SJSA1 (cell line): Measurements from ENCODE around the gene CTCFL. TPM values are rescaled to one million over a fixed set of nuclear protein-coding genes. Genes with fewer than 3 reads are reported as not detected.

Experiments
- DNase-seq, 2 experiments: peaks; one replicate each; pipeline ENCODE4 v3.0.0-alpha.2; 2015 to 2020; ENCODE audit warnings: low spot score in 2 of 2, low read depth in 1 of 2
- H3K27ac ChIP-seq: fragments of 250-450 bp; sonication (Bioruptor Pico); 2 replicates; pipeline ENCODE4 v1.5.1; 2020; ENCODE audit warnings: mild to moderate bottlenecking, moderate library complexity
- H3K27me3 ChIP-seq: fragments of 250-450 bp; sonication (Bioruptor Pico); replicated peaks from 2 replicates; pipeline ENCODE4 v1.5.1; 2020; ENCODE audit warnings: mild to moderate bottlenecking, moderate library complexity
- H3K36me3 ChIP-seq: fragments of 250-450 bp; sonication (Bioruptor Pico); 2 replicates; pipeline ENCODE4 v1.5.1; 2020; ENCODE audit warnings: mild to moderate bottlenecking
- H3K4me1 ChIP-seq: fragments of 250-450 bp; sonication (Bioruptor Pico); replicated peaks from 2 replicates; pipeline ENCODE4 v1.6.1; 2021; ENCODE audit warnings: mild to moderate bottlenecking
- H3K4me3 ChIP-seq: fragments of 250-450 bp; sonication (Bioruptor Pico); 2 replicates; pipeline ENCODE4 v1.5.1; 2020; ENCODE audit warnings: mild to moderate bottlenecking
- H3K9me3 ChIP-seq: fragments of 250-450 bp; sonication (Bioruptor Pico); replicated peaks from 2 replicates; pipeline ENCODE4 v1.5.1; 2020; ENCODE audit warnings: mild to moderate bottlenecking
- total RNA-seq: library from RNA; depleted of rRNA; stranded (reverse); fragments of >200 nt; shearing (Covaris generic); gene quantifications from 2 replicates; pipeline ENCODE4 v1.2.3, GENCODE V29; 2014

CTCFL gene
- total RNA-seq, 1 experiment from 2014 or later: not detected

- Histone ChIP-seq H3K27ac (no peak overlapping the region), H3K4me3 (no peak overlapping the region), H3K36me3 (no peaks in the 10 kb centered on the region), H3K4me1 (no peaks in the 10 kb centered on the region), H3K27me3 (no peaks in the 10 kb centered on the region), H3K9me3 (no peaks in the 10 kb centered on the region; the same call in none of the 2 replicates)
- DNase-seq: no peak
These were observed 64.0 kb downstream of the CTCFL start for GRCh38 chr20:57460781-57461465.

DNA sequence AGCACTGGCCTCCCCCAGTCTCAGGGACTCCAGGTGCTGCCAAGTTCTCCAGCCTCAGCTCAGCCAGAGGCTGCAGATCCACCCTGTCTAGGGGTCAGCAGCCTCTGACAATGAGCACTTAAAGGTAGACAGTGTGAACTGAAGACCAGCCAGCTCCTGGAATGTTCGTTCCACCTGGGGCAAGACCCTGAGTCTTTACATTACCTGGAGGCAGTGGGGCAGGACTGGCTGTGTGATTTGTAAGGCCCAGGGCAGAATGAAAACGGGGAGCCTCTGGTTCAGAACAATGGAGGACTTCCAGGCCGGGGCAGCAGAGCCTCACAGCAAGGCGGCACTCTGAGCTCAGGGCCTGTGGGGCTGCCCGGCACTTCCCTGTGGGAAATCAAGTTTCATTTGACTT, 65.0 kb downstream of the CTCFL start:
- no peaks in the 10 kb centered on the region; the same call in none of the 2 replicates for H3K9me3 ChIP-seq
- H3K27ac ChIP-seq: no peak overlapping the region
- H3K4me1 ChIP-seq: peaks cover 5% of the 10 kb centered on the region; the same call in 1 of the 2 replicates
- no peak overlapping the region for H3K4me3 ChIP-seq
- DNase-seq: no peak
- no peaks in the 10 kb centered on the region for H3K27me3 ChIP-seq
- no peaks in the 10 kb centered on the region for H3K36me3 ChIP-seq

DNA sequence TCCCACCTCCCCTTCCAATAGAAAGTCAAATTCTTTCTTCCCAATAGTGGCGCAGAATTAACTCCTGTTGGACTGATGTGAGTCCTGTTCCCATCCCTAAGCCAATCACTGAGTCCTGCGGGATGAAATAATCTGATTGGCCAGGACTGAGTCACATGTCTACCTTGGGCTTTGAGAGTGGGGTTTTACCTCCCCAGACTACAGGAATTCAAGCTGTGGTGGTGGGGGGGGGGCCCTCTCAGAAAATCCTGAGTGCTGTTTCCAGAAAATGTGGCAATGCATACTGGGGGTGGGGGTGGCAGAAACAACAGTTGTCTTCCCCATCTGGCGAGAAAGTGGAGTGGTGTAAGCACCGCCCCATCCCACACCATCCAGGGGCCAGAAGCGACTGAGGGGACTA, 65.7 kb downstream of the CTCFL start:
- H3K4me3 ChIP-seq: no peak overlapping the region
- H3K27ac ChIP-seq: no peak overlapping the region
- H3K36me3 ChIP-seq: no peaks in the 10 kb centered on the region
- no peaks in the 10 kb centered on the region; the same call in 1 of the 2 replicates for H3K9me3 ChIP-seq
- peaks cover 8% of the 10 kb centered on the region; the same call in 1 of the 2 replicates for H3K4me1 ChIP-seq
- DNase-seq: no peak
- H3K27me3 ChIP-seq: no peaks in the 10 kb centered on the region

GRCh38 chr20:57458400-57459160, 66.4 kb downstream of the CTCFL start:
- no peaks in the 10 kb centered on the region for H3K27me3 ChIP-seq
- H3K27ac ChIP-seq: no peak overlapping the region
- no peak for DNase-seq
- H3K36me3 ChIP-seq: no peaks in the 10 kb centered on the region
- H3K9me3 ChIP-seq: no peaks in the 10 kb centered on the region; the same call in 1 of the 2 replicates
- H3K4me1 ChIP-seq: peaks cover 8% of the 10 kb centered on the region; the same call in 1 of the 2 replicates
- no peak overlapping the region for H3K4me3 ChIP-seq

GRCh38 chr20:57457243-57458095, 67.5 kb downstream of the CTCFL start:
- Histone ChIP-seq H3K4me3 (no peak overlapping the region), H3K27me3 (no peaks in the 10 kb centered on the region), H3K9me3 (no peaks in the 10 kb centered on the region; the same call in 1 of the 2 replicates), H3K27ac (no peak overlapping the region), H3K4me1 (peaks cover 8% of the 10 kb centered on the region; the same call in 1 of the 2 replicates), H3K36me3 (no peaks in the 10 kb centered on the region)
- DNase-seq: no peak

GRCh38 chr20:57456116-57456515, 68.8 kb downstream of the CTCFL start:
- Histone ChIP-seq H3K27me3 (no peaks in the 10 kb centered on the region), H3K36me3 (no peaks in the 10 kb centered on the region), H3K4me3 (no peak overlapping the region), H3K27ac (no peak overlapping the region), H3K4me1 (peaks cover 8% of the 10 kb centered on the region; the same call in 1 of the 2 replicates), H3K9me3 (no peaks in the 10 kb centered on the region; the same call in 1 of the 2 replicates)
- DNase-seq: no peak

DNA sequence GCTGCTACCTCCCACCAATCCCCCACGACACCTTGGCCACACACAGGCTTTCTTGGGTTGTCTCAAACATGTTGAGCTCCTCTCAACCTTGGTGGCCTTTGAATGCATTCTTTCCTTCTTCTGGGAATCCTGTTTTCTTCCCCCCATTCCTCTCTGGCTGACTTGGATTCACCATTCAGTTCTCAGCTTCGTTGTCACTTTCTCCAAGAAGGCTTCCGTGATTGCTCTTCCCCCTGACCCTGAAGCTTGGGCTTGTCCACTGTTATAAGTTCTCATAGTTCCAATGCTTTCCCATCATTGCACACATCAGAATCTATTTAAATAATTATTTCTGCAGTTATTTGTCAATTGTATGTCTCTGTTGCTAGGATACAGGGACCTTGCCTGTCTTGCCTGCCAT, 69.6 kb downstream of the CTCFL start:
- H3K36me3 ChIP-seq: no peaks in the 10 kb centered on the region
- H3K27ac ChIP-seq: no peak overlapping the region
- H3K4me3 ChIP-seq: no peak overlapping the region
- no peaks in the 10 kb centered on the region for H3K27me3 ChIP-seq
- H3K9me3 ChIP-seq: no peaks in the 10 kb centered on the region; the same call in 1 of the 2 replicates
- H3K4me1 ChIP-seq: peaks cover 8% of the 10 kb centered on the region; the same call in 1 of the 2 replicates
- DNase-seq: no peak

DNA sequence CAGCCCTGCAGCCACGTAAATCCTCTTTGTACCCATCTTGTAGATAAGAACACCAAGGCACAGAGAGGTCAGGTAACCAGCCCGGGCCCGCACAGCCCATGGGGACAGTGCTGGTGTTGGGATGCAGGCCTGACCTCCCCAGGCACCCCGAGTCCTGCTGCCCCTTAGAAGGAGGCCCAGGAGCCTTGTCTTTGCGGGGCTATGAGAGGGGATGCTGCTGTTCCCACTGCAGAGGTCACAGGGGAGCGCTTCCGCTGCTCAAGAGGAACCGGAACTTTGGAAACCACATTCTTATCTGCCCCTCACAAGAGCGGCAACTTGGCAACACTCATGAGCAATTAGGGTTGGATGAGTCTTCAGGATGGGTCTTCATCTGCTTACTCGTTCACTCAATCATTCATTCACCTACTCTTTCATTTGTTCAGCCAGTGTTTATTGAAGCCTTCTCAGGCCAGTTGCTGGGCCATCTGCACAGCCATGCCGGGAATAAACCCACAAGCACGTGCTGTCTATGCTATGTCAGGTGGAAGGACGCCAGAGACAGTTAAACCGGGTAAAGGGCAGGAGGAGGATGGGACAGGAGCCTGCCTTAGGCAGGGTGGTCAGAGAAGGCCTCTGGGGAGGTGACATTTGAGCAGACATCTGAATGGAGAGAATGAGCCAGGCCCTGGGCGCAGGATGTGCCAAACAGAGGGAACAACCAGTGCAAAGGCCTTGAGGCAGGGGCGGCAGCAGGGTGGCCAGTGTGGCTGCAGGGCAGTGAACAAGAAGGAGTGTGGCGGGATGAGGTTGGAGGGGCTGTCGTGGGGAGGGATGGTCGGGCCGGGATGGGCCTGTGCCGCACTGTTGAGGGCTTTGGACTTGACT, 72.9 kb downstream of the CTCFL start:
- Histone ChIP-seq H3K4me1 (peaks cover 16% of the 10 kb centered on the region), H3K36me3 (no peaks in the 10 kb centered on the region), H3K4me3 (no peak overlapping the region), H3K27me3 (no peaks in the 10 kb centered on the region), H3K27ac (no peak overlapping the region), H3K9me3 (no peaks in the 10 kb centered on the region)
- DNase-seq: no peak

- DNase-seq: no peak
- H3K36me3 ChIP-seq: no peaks in the 10 kb centered on the region
- H3K27ac ChIP-seq: no peak overlapping the region
- H3K4me1 ChIP-seq: peaks cover 16% of the 10 kb centered on the region
- H3K9me3 ChIP-seq: no peaks in the 10 kb centered on the region
- no peak overlapping the region for H3K4me3 ChIP-seq
- no peaks in the 10 kb centered on the region for H3K27me3 ChIP-seq
These were observed 73.5 kb downstream of the CTCFL start for GRCh38 chr20:57451431-57451794.

- no peaks in the 10 kb centered on the region for H3K9me3 ChIP-seq
- H3K27me3 ChIP-seq: no peaks in the 10 kb centered on the region
- no peaks in the 10 kb centered on the region for H3K36me3 ChIP-seq
- H3K27ac ChIP-seq: no peak overlapping the region
- peaks cover 16% of the 10 kb centered on the region for H3K4me1 ChIP-seq
- H3K4me3 ChIP-seq: no peak overlapping the region
- DNase-seq: no peak
These were observed 74.0 kb downstream of the CTCFL start for GRCh38 chr20:57450931-57451330.

DNA sequence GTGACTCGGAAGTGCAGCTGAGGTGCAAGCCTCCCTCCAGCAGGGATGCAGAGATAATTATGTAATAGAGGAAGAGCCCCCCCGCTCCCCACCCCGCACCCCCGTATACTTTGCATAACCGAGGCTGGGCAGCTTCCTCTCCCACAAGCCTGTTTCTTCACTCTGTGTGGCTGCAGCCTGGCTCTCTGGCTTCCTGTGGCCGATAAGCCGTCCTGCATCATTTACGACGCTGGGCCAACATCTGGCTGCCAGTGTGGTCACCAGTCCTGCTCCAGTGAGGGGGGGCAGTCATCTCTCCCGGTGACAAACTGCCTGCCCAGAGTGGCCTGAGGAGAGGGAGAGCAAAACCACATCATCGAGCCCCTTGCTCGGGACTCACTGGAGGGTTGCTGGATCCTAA, 74.5 kb downstream of the CTCFL start:
- no peak overlapping the region for H3K27ac ChIP-seq
- DNase-seq: no peak

GRCh38 chr20:57449398-57450354, 75.3 kb downstream of the CTCFL start:
- DNase-seq: no peak
- Histone ChIP-seq H3K4me3 (no peak overlapping the region), H3K36me3 (no peaks in the 10 kb centered on the region), H3K4me1 (peaks cover 10% of the 10 kb centered on the region), H3K27ac (no peak overlapping the region), H3K9me3 (no peaks in the 10 kb centered on the region), H3K27me3 (no peaks in the 10 kb centered on the region)

More for the DNA sequence above, 74.5 kb downstream of the CTCFL start:
- Histone ChIP-seq H3K4me3 (no peak overlapping the region), H3K4me1 (peaks cover 16% of the 10 kb centered on the region), H3K36me3 (no peaks in the 10 kb centered on the region), H3K27me3 (no peaks in the 10 kb centered on the region), H3K9me3 (no peaks in the 10 kb centered on the region)
